Measurements from ENCODE around the gene ACBD3.

Gene ACBD3

DNA sequence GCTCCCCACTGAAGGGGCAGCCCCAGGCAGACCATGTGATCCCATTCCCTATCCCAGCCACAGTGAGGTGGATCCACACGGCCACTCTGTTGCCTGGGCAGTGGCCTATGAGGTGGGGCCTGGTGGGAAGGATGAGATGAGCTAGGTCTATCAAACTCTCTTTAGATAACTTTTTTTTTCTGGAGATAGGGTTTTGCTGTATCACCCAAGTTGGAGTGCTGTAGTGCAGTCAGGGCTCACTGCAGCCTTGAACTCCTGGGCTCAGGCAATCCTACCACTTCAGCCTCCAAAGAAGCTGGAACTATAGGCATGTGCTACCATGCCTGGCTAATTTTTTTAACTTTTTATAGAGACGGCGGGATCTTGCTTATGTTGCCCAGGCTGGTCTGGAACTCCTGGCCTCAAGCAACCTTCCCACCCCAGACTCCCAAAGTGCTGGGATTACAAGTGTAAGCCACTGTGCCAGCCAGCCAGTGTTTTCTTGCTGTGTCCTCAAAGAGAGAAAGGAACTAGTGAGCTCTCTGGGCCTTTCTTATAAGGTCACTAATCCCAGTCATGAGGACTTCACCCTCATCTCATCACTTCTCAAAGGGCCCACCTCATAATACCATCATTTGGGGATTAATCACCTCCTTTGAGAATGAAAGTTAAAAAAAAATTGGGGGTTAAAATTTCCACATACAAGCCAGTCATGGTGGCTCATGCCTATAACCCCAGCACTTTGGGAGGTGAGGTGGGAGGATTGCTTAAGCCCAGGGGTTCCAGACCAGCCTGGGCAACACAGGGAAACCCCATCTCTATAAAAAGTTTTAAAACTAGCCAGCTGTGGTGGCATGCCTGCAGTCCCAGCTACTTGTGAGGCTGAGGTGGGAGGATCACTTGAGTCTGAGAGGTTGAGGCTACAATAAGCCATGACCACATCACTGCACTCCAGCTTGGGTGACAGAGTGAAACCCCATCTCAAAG lies 87.4 kb downstream of the ACBD3 start:
- Histone ChIP-seq H3K9me3 (ENCODE audit: control insufficient read depth, insufficient read depth, low read length) (no peaks in the 10 kb centered on the region), H3K4me1 (ENCODE audit: control insufficient read depth, low read length) (peaks cover 11% of the 10 kb centered on the region), H3K27ac (ENCODE audit: low read depth, low read length) (no peak overlapping the region), H3K36me3 (ENCODE audit: control insufficient read depth, low read length) (no peaks in the 10 kb centered on the region), H3K4me3 (ENCODE audit: low read length) (no peak overlapping the region), H3F3A (ENCODE audit: control insufficient read depth, insufficient read depth) (no peaks in the 10 kb centered on the region), H3K4me2 (ENCODE audit: low read length) (no peak overlapping the region), H3K27me3 (ENCODE audit: control insufficient read depth, low read length) (peaks cover 37% of the 10 kb centered on the region), H3K9me2 (replicated peaks; ENCODE audit: control insufficient read depth, low read length) (no peaks in the 10 kb centered on the region), H3K79me2 (ENCODE audit: control insufficient read depth, low read length) (no peaks in the 10 kb centered on the region), H4K20me1 (ENCODE audit: control insufficient read depth, insufficient read depth, low read depth, low read length) (no peaks in the 10 kb centered on the region)
- TF ChIP-seq EZH2phosphoT487 (IDR thresholded peaks at IDR 0.05; ENCODE audit: borderline replicate concordance, low read length) = no peak
- TF ChIP-seq, protein P1, sequence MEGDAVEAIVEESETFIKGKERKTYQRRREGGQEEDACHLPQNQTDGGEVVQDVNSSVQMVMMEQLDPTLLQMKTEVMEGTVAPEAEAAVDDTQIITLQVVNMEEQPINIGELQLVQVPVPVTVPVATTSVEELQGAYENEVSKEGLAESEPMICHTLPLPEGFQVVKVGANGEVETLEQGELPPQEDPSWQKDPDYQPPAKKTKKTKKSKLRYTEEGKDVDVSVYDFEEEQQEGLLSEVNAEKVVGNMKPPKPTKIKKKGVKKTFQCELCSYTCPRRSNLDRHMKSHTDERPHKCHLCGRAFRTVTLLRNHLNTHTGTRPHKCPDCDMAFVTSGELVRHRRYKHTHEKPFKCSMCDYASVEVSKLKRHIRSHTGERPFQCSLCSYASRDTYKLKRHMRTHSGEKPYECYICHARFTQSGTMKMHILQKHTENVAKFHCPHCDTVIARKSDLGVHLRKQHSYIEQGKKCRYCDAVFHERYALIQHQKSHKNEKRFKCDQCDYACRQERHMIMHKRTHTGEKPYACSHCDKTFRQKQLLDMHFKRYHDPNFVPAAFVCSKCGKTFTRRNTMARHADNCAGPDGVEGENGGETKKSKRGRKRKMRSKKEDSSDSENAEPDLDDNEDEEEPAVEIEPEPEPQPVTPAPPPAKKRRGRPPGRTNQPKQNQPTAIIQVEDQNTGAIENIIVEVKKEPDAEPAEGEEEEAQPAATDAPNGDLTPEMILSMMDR (IDR thresholded peaks at IDR 0.05; ENCODE audit: low read depth, low read length, poor library complexity, severe bottlenecking) = no peak

- Histone ChIP-seq H3K9me3 (ENCODE audit: control insufficient read depth, insufficient read depth, low read length) (no peaks in the 10 kb centered on the region), H3K27me3 (ENCODE audit: control insufficient read depth, low read length) (peaks cover 37% of the 10 kb centered on the region), H4K20me1 (ENCODE audit: control insufficient read depth, insufficient read depth, low read depth, low read length) (no peaks in the 10 kb centered on the region), H3F3A (ENCODE audit: control insufficient read depth, insufficient read depth) (no peaks in the 10 kb centered on the region), H3K27ac (ENCODE audit: low read depth, low read length) (no peak overlapping the region), H3K79me2 (ENCODE audit: control insufficient read depth, low read length) (no peaks in the 10 kb centered on the region), H3K4me2 (ENCODE audit: low read length) (no peak overlapping the region), H3K4me3 (ENCODE audit: low read length) (no peak overlapping the region), H3K4me1 (ENCODE audit: control insufficient read depth, low read length) (peaks cover 11% of the 10 kb centered on the region), H3K36me3 (ENCODE audit: control insufficient read depth, low read length) (no peaks in the 10 kb centered on the region), H3K9me2 (replicated peaks; ENCODE audit: control insufficient read depth, low read length) (no peaks in the 10 kb centered on the region)
- TF ChIP-seq, protein P1 (IDR thresholded peaks at IDR 0.05; ENCODE audit: low read depth, low read length, poor library complexity, severe bottlenecking) = no peak
- no peak for TF ChIP-seq EZH2phosphoT487 (IDR thresholded peaks at IDR 0.05; ENCODE audit: borderline replicate concordance, low read length)
Observed at GRCh38 chr1:226097866-226098625, 88.5 kb downstream of the ACBD3 start.

GRCh38 chr1:226095286-226095685 lies 91.3 kb downstream of the ACBD3 start:
- Histone ChIP-seq H3K79me2 (ENCODE audit: control insufficient read depth, low read length) (no peaks in the 10 kb centered on the region), H3K9me2 (replicated peaks; ENCODE audit: control insufficient read depth, low read length) (no peaks in the 10 kb centered on the region), H3F3A (ENCODE audit: control insufficient read depth, insufficient read depth) (no peaks in the 10 kb centered on the region), H3K4me1 (ENCODE audit: control insufficient read depth, low read length) (0 out of 2 replicates have a peak, but pooled peaks cover 4% of the 10 kb centered on the region), H3K27me3 (ENCODE audit: control insufficient read depth, low read length) (peaks cover 30% of the 10 kb centered on the region), H3K4me2 (ENCODE audit: low read length) (no peak overlapping the region), H3K36me3 (ENCODE audit: control insufficient read depth, low read length) (no peaks in the 10 kb centered on the region), H3K27ac (ENCODE audit: low read depth, low read length) (no peak overlapping the region), H3K4me3 (ENCODE audit: low read length) (no peak overlapping the region), H4K20me1 (ENCODE audit: control insufficient read depth, insufficient read depth, low read depth, low read length) (no peaks in the 10 kb centered on the region), H3K9me3 (ENCODE audit: control insufficient read depth, insufficient read depth, low read length) (no peaks in the 10 kb centered on the region)
- no peak for TF ChIP-seq EZH2phosphoT487 (IDR thresholded peaks at IDR 0.05; ENCODE audit: borderline replicate concordance, low read length)
- TF ChIP-seq, protein P1 (IDR thresholded peaks at IDR 0.05; ENCODE audit: low read depth, low read length, poor library complexity, severe bottlenecking) = no peak

All from DOHH2 (cell line).